A673 (cell line): ENCODE results near the gene SRCAP. TPM values are rescaled to one million over a fixed set of nuclear protein-coding genes. Genes with fewer than 3 reads are reported as not detected.
A peak's percentile ranks its signal among the peaks of the same experiment; 100 is the strongest.

Experiments
- BruUV-seq: library from RNA; stranded (reverse); fragments of 400-500 nt; replicated peaks from 2 replicates; lab custom pipeline; 2021; lab: Mats Ljungman, UMichigan
- CTCF ChIA-PET: fragments of 300-600 bp; sonication (Branson Sonifier 250); formaldehyde crosslinking; loops from one replicate; lab custom pipeline; 2022; ENCODE audit warnings: antibody characterized with exemption; lab: Charles Lee
- POLR2A ChIA-PET: fragments of 300-600 bp; sonication (Branson Sonifier 250); formaldehyde crosslinking; loops from one replicate; lab custom pipeline; 2022; ENCODE audit warnings: antibody characterized with exemption; ENCODE audit not compliant: low non-redundant PET; lab: Charles Lee
- DNase-seq: peaks from one replicate; pipeline ENCODE4 v3.0.0-alpha.2; 2015; ENCODE audit warnings: low spot score
- H3K27ac ChIP-seq: fragments of 200-600 bp; sonication (generic); 2 replicates; pipeline ENCODE4 v1.5.1; 2016; ENCODE audit warnings: mixed run types, low read depth, mild to moderate bottlenecking, mixed read lengths, antibody characterized with exemption, low read length; ENCODE audit not compliant: poor library complexity, severe bottlenecking
- H3K27me3 ChIP-seq: fragments of 200-600 bp; sonication (generic); replicated peaks from 2 replicates; pipeline ENCODE4 v1.6.1; 2017; ENCODE audit warnings: mixed run types, low read depth, mild to moderate bottlenecking, mixed read lengths, antibody characterized with exemption, low read length; ENCODE audit not compliant: insufficient read depth, poor library complexity
- H3K36me3 ChIP-seq: fragments of 200-600 bp; sonication (generic); 2 replicates; pipeline ENCODE4 v1.6.1; 2016; ENCODE audit warnings: mixed run types, mild to moderate bottlenecking, mixed read lengths, antibody characterized with exemption, low read length; ENCODE audit not compliant: insufficient read depth, poor library complexity, severe bottlenecking
- H3K4me1 ChIP-seq: fragments of 200-600 bp; sonication (generic); 2 replicates; pipeline ENCODE4 v1.6.1; 2017; ENCODE audit warnings: mixed run types, mild to moderate bottlenecking, mixed read lengths, antibody characterized with exemption, low read length; ENCODE audit not compliant: insufficient read depth, poor library complexity, severe bottlenecking
- H3K4me3 ChIP-seq: fragments of 200-600 bp; sonication (generic); 2 replicates; pipeline ENCODE4 v1.5.1; 2016; ENCODE audit warnings: low read depth, mixed run types, mild to moderate bottlenecking, mixed read lengths, low read length; ENCODE audit not compliant: poor library complexity, severe bottlenecking
- H3K9me3 ChIP-seq: fragments of 200-600 bp; sonication (generic); 2 replicates; pipeline ENCODE4 v1.6.1; 2016; ENCODE audit warnings: mixed run types, low read depth, mild to moderate bottlenecking, mixed read lengths, antibody characterized with exemption, low read length; ENCODE audit not compliant: poor library complexity, severe bottlenecking
- CTCF ChIP-seq: fragments of 300-800, 200-600 bp; sonication (generic); conservative IDR thresholded peaks from 2 replicates; pipeline ENCODE4 v1.5.1; 2017; ENCODE audit warnings: low read depth, mild to moderate bottlenecking, antibody characterized with exemption, low read length, moderate library complexity, mixed read lengths
- EZH2 ChIP-seq: fragments of 200-600 bp; sonication (generic); IDR thresholded peaks from 2 replicates; pipeline ENCODE4 v1.6.1; 2017; ENCODE audit warnings: borderline replicate concordance, low read depth, mild to moderate bottlenecking, mixed read lengths, antibody characterized with exemption, low read length; ENCODE audit not compliant: poor library complexity, severe bottlenecking
- intact Hi-C: fragments of 100-400 bp; cut with micrococcal nuclease; formaldehyde crosslinking; loops from one replicate; pipeline ENCODE4 v1.10.0; 2022; ENCODE audit not compliant: unreplicated experiment
- total RNA-seq: library from RNA; stranded (reverse); gene quantifications from 2 replicates; pipeline ENCODE4 v1.2.3, GENCODE V29; 2021

SRCAP gene
- total RNA-seq, 1 experiment from 2014 or later = 104 TPM

DNA sequence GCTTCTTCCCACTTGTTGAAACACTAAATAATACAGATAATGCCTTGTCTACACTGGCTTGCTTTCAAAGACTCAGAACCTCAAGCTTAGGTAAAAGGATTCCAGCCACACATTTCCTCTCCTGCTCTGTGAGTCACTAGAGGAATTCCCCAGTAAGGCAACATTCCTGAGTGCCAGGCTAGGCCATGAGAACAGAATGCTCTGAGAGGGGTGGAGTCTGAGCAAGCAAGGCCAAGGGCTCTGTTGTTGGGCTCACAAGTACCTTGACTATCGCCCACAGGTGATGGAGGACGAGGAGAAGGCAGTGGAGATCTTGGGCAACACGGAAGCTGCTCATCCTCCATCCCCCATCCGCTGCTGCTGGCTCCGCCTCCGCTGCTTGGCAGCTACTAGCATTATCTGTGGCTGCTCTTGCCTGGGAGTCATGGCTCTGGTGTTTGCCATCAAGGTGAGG lies 42.5 kb downstream of the SRCAP start:
- POLR2A ChIA-PET = no interaction called here
- intact Hi-C loops = no loop called here
- no peak overlapping the region for H3K27ac ChIP-seq

GRCh38 chr16:30743716-30744115 lies 44.7 kb downstream of the SRCAP start:
- no peak for DNase-seq
- intact Hi-C loops = no loop called here
- CTCF ChIA-PET = no interaction called here
- Histone ChIP-seq H3K27ac (no peak overlapping the region), H3K4me1 (no peaks in the 10 kb centered on the region), H3K27me3 (no peaks in the 10 kb centered on the region), H3K9me3 (no peaks in the 10 kb centered on the region), H3K4me3 (no peak overlapping the region), H3K36me3 (peaks cover 31% of the 10 kb centered on the region)
- no TSS peak for BruUV-seq
- TF ChIP-seq EZH2 (no peak), CTCF (no peak)
- POLR2A ChIA-PET = interaction anchor here (0.7 kb wide), 1 partner anchor 195 kb away, joined by 4 read pairs; no protein-coding TSS in a partner anchor

More for the DNA sequence above, 42.5 kb downstream of the SRCAP start:
- H3K27me3 ChIP-seq = no peaks in the 10 kb centered on the region
- no peak overlapping the region for H3K4me3 ChIP-seq
- H3K36me3 ChIP-seq = peaks cover 54% of the 10 kb centered on the region
- DNase-seq = peak; percentile 25
- H3K4me1 ChIP-seq = no peaks in the 10 kb centered on the region
- CTCF ChIA-PET = no interaction called here
- no TSS peak for BruUV-seq
- TF ChIP-seq EZH2 = no peak
- no peak for TF ChIP-seq CTCF
- no peaks in the 10 kb centered on the region for H3K9me3 ChIP-seq

- intact Hi-C loops = no loop called here
- ChIA-PET CTCF (no interaction called here), POLR2A (interaction anchor here (0.7 kb wide), 1 partner anchor 195 kb away, joined by 4 read pairs; no protein-coding TSS in a partner anchor)
- H3K27ac ChIP-seq = no peak overlapping the region
- BruUV-seq = no TSS peak
- no peaks in the 10 kb centered on the region for H3K4me1 ChIP-seq
- no peaks in the 10 kb centered on the region for H3K9me3 ChIP-seq
- no peak for DNase-seq
- H3K4me3 ChIP-seq = no peak overlapping the region
- TF ChIP-seq EZH2 (no peak), CTCF (no peak)
- H3K27me3 ChIP-seq = no peaks in the 10 kb centered on the region
- H3K36me3 ChIP-seq = peaks cover 27% of the 10 kb centered on the region
These were observed 45.2 kb downstream of the SRCAP start for GRCh38 chr16:30744183-30744582.
